ENCODE data around the gene EHHADH.
"Not testable (repeated sequence)": the region's sequence is repeated elsewhere in the genome, so short reads cannot be mapped to it uniquely, and the experiment has no call there.

EHHADH gene

GRCh38 chr3:185253133-185253532, 716 bp downstream of the EHHADH start:
- not testable (repeated sequence) for DNase-seq (ENCODE audit: low read depth in 3 of 3, low spot score in 1 of 3)

GRCh38 chr3:185251272-185251671, 2.6 kb downstream of the EHHADH start:
- no peak for DNase-seq (ENCODE audit: low read depth in 3 of 3, low spot score in 1 of 3)

DNA sequence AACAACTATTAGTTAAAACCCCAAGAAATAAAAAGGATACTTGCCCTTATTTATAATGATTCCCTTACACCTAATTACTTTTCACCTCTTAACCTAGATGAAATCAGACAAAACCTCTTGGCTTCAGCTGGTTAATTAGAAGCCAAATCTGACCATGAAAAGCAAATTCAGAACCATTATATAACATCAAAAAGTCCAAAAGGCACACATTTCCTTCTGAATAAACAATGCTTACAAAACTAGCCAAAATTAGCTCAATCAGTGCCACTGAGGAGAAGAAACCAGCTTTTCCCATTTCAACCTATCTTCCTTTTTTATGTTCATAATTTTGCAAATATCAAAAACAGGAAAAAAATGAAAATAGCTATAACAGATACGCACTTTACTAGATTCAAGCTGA, 3.2 kb downstream of the EHHADH start:
- DNase-seq (ENCODE audit: low read depth in 3 of 3, low spot score in 1 of 3): no peak

DNA sequence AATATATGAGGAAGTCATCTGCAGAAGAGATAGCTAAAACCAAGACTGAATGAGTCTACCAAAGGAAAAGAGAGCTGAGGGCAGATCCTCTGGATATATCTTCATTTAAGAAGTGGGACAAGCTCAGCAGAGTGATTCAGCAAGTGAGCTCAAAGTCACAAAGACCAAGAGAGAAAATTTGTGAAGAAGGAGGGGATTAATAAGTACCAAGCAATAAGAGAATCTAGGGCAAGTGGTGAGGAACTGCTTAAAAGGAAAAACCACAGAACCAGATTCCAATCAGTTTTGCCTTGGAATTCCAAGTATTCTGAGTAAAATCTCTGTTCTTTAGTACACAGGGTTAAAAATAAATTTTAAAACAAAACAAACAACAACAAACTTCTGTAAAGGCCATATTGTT, 3.6 kb downstream of the EHHADH start:
- DNase-seq (ENCODE audit: low read depth in 3 of 3, low spot score in 1 of 3): no peak

GRCh38 chr3:185242642-185243041, 11.2 kb downstream of the EHHADH start:
- no peak for DNase-seq (ENCODE audit: low read depth in 3 of 3, low spot score in 1 of 3)

DNA sequence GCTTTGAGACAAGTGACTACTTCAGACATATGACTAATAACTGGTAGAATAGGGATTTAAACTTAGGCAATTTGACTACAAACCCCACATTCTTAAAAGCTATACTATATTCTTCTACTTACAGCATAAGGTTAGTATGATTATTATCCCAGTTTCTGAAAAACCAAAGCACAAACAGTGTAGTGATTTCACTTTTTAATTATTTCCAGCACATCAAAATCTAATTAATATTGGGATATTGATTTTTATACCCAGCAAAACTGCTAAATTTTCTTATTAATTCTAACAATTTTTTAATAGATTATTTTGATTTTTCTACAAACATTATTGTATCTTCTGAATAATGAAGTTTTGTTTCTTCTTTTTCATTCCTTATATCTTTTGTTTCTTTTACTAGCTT, 16.9 kb downstream of the EHHADH start:
- DNase-seq (ENCODE audit: low read depth in 3 of 3, low spot score in 1 of 3): no peak

- no peak for DNase-seq (ENCODE audit: low read depth in 3 of 3, low spot score in 1 of 3)
Observed at GRCh38 chr3:185233328-185233727, 20.5 kb downstream of the EHHADH start.

DNA sequence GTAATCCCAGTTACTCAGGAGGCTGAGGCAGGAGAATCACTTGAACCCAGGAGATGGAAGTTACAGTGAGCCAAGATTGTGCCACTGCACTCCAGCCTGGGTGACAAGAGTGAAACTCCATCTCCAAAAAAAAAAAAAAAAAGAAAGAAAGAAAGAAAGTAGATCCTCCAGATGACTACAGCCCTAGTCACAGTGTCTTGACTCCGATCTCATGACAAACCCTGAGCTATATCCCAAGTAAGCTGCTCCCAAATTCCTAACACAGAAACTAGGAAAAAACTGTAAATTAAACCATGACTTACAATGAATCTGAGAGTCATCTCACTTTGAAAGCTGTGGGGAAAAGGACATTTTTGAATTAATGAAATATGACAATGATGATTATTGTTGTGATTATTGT, 27.3 kb downstream of the EHHADH start:
- DNase-seq (ENCODE audit: low read depth in 3 of 3, low spot score in 1 of 3): not testable (repeated sequence)

DNA sequence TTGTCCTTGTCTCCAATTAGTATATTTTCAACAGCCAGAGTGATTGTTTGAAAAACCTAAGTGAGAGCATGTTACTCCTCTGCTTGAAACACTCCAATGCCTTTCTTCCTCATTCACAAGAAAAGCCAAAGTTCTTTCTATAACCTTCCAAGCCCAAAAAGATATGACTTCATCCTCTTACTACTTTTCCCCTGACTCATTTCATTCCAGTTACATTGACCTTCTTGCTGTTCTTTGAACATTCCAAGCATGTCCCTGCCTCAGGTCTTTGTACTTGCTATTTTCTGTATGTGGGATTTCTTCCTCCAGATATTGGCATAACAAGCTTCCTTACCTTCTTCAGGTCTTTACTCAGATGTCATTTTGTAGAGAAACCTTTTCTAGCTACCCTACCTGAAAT, 28.3 kb downstream of the EHHADH start:
- DNase-seq (ENCODE audit: low read depth in 3 of 3, low spot score in 1 of 3): no peak

- DNase-seq (ENCODE audit: low read depth in 3 of 3, low spot score in 1 of 3): no peak
Observed at GRCh38 chr3:185225080-185225479, 28.8 kb downstream of the EHHADH start.

DNA sequence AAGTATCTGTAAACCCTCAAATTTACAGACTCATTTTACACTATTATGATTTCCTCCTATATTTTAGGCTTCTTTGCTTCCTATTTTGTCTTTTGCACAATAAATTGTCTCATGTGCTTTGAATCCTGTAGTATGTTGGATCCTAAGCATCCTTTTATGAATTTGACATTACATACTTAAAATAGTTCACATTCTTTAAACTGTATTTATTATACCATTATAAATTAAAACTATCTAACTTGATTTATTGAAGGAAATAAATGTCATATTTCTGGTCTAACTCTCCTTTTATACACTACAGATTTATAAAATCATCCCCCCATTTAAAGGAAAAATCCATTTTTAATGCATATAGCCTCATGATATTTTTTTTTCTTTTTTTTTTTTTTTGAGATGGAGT, 32.6 kb downstream of the EHHADH start:
- DNase-seq (ENCODE audit: low read depth in 3 of 3, low spot score in 1 of 3): no peak

DNA sequence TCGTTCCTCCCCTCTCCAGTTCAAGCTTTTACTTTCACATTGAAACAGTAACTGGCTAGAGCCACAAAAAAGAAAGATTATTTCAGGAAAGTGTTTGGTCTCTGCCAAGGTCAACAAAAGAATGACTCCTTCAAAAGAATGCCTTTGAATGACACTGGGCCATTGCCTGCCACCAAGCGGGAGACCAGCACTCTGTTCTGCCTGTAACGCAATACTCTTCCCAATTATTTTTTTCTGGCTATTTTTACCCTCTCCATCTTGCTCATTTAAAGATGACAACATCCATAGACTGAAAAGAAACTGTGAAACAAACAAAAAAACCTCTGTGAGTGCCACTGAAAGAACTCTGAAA, 37.3 kb downstream of the EHHADH start:
- no peak for DNase-seq (ENCODE audit: low read depth in 3 of 3, low spot score in 1 of 3)

- DNase-seq (ENCODE audit: low read depth in 3 of 3, low spot score in 1 of 3): no peak
Observed at GRCh38 chr3:185215873-185216606, 37.8 kb downstream of the EHHADH start.

DNA sequence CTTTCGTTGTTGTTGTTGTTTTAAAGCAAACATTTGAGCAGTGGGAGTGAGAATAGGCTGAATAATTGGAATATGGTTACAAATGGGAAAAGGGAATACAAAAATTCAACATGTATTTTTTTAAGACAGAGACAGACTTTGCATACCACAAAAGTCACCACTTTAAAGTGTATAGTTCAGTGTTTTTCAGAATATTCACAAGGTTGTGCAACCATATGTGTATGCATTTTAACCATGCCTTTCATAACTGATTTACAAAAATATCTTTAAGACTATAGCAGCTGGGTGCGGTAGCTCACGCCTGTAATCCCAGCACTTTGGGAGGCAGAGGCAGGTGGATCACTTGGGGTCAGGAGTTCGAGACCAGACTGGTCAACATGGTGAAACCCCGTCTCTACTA, 41.3 kb downstream of the EHHADH start:
- no peak for DNase-seq (ENCODE audit: low read depth in 3 of 3, low spot score in 1 of 3)

DNA sequence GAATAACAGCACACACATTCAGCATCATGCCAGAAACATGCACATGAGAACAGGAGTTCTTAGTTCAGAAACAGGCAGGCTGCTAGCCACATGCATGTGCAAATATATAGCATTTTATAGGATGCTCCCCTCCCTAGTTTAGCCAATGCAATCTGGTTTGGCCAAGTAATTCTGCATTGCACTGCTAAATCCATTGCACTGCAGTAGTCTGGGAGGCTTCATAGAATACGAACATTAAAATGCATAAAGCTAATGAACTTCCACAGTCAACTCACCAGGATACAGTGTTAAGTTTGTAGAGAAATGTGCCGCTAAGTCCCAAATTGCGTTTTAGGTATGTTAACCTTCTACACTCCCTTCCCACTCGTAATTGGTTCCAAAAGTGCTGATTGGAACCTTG, 41.8 kb downstream of the EHHADH start:
- DNase-seq (ENCODE audit: low read depth in 3 of 3, low spot score in 1 of 3): no peak

- DNase-seq (ENCODE audit: low read depth in 3 of 3, low spot score in 1 of 3): no peak
Observed at GRCh38 chr3:185210621-185211142, 43.2 kb downstream of the EHHADH start.

- DNase-seq (ENCODE audit: low read depth in 3 of 3, low spot score in 1 of 3): no peak
Observed at GRCh38 chr3:185208823-185209222, 45.0 kb downstream of the EHHADH start.

- DNase-seq (ENCODE audit: low read depth in 3 of 3, low spot score in 1 of 3): no peak
Observed at GRCh38 chr3:185207931-185208746, 45.7 kb downstream of the EHHADH start.

GRCh38 chr3:185207481-185207880, 46.4 kb downstream of the EHHADH start:
- DNase-seq (ENCODE audit: low read depth in 3 of 3, low spot score in 1 of 3): no peak

GRCh38 chr3:185205865-185206264, 48.0 kb downstream of the EHHADH start:
- DNase-seq (ENCODE audit: low read depth in 3 of 3, low spot score in 1 of 3): no peak

GRCh38 chr3:185204894-185205293, 49.0 kb downstream of the EHHADH start:
- DNase-seq (ENCODE audit: low read depth in 3 of 3, low spot score in 1 of 3): no peak

DNA sequence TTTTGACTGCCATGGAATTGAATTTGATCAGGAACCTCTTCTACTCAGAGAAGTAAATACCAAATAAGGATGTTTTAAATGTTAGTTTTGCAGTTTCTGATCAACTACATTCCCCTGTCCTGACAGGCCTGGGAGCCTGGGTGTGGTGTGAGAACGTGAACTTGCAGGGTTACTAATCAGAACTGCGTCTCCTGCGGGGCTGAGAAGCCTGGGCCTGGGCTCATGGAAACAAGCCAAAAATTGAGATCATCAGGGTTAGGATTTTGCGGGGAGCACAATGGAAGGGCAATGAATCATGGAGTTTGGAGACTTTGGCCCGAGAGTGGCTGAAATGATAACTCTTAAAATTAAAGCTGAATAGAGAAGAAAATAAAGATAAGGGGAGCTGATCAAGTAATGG, 53.2 kb downstream of the EHHADH start:
- DNase-seq (ENCODE audit: low read depth in 3 of 3, low spot score in 1 of 3): no peak
